BLaER1 (cell line): Measurements from ENCODE around the gene CASP8.
"Not testable (repeated sequence)": the region's sequence is repeated elsewhere in the genome, so short reads cannot be mapped to it uniquely, and the experiment has no call there.

Experiments
- H3K27ac ChIP-seq: shearing (Covaris generic); formaldehyde crosslinking; 2 replicates; pipeline ENCODE4 v1.8.1; 2022
- H3K27me3 ChIP-seq: shearing (Covaris generic); formaldehyde crosslinking; 2 replicates; pipeline ENCODE4 v1.8.1; 2022
- H3K36me3 ChIP-seq: shearing (Covaris generic); formaldehyde crosslinking; 2 replicates; pipeline ENCODE4 v1.8.1; 2022
- H3K4me1 ChIP-seq: shearing (Covaris generic); formaldehyde crosslinking; 2 replicates; pipeline ENCODE4 v1.8.1; 2022
- H3K4me2 ChIP-seq: shearing (Covaris generic); formaldehyde crosslinking; 2 replicates; pipeline ENCODE4 v1.8.1; 2022
- H3K4me3 ChIP-seq: shearing (Covaris generic); formaldehyde crosslinking; 2 replicates; pipeline ENCODE4 v1.8.1; 2022
- H3K9ac ChIP-seq: shearing (Covaris generic); formaldehyde crosslinking; 2 replicates; pipeline ENCODE4 v1.8.1; 2022
- H3K9me3 ChIP-seq: shearing (Covaris generic); formaldehyde crosslinking; 2 replicates; pipeline ENCODE4 v1.8.1; 2022
- H4K20me1 ChIP-seq: shearing (Covaris generic); formaldehyde crosslinking; 2 replicates; pipeline ENCODE4 v1.8.1; 2022
- Cebpa-rat ChIP-seq: shearing (Covaris generic); IDR thresholded peaks from 2 replicates; pipeline ENCODE4 v1.8.1; 2022

CASP8 gene

GRCh38 chr2:201231781-201232466 lies 28.4 kb upstream of the CASP8 start:
- H3K4me3 ChIP-seq, result no peak overlapping the region
- no peak overlapping the region for H3K9ac ChIP-seq
- peak overlapping the region; percentile 56 for H3K27ac ChIP-seq
- no peak for TF ChIP-seq Cebpa-rat
- H3K27me3 ChIP-seq, result no peaks in the 10 kb centered on the region
- peak overlapping the region; percentile 92 for H3K4me2 ChIP-seq
- H3K9me3 ChIP-seq, result no peaks in the 10 kb centered on the region
- no peaks in the 10 kb centered on the region for H3K36me3 ChIP-seq
- H3K4me1 ChIP-seq, result peaks cover 35% of the 10 kb centered on the region
- no peaks in the 10 kb centered on the region; the same call in 1 of the 2 replicates for H4K20me1 ChIP-seq

- Histone ChIP-seq H3K4me2 (peak overlapping the region; percentile 92), H3K36me3 (no peaks in the 10 kb centered on the region), H3K9ac (peak overlapping the region; percentile 87; the same call in 1 of the 2 replicates), H3K27ac (peak overlapping the region; percentile 87), H4K20me1 (no peaks in the 10 kb centered on the region; the same call in 1 of the 2 replicates), H3K4me3 (peak overlapping the region; percentile 74), H3K4me1 (peaks cover 40% of the 10 kb centered on the region), H3K9me3 (no peaks in the 10 kb centered on the region), H3K27me3 (no peaks in the 10 kb centered on the region)
- no peak for TF ChIP-seq Cebpa-rat
Observed at GRCh38 chr2:201232467-201232815, 27.9 kb upstream of the CASP8 start.

GRCh38 chr2:201233192-201233811 lies 27.0 kb upstream of the CASP8 start:
- H3K4me3 ChIP-seq, result peak overlapping the region; percentile 74
- peaks cover 8% of the 10 kb centered on the region; the same call in 1 of the 2 replicates for H3K36me3 ChIP-seq
- peak overlapping the region; percentile 87 for H3K9ac ChIP-seq
- peak overlapping the region; percentile 92 for H3K4me2 ChIP-seq
- peak overlapping the region; percentile 87 for H3K27ac ChIP-seq
- H3K27me3 ChIP-seq, result no peaks in the 10 kb centered on the region
- TF ChIP-seq Cebpa-rat, result no peak
- H3K4me1 ChIP-seq, result peaks cover 48% of the 10 kb centered on the region
- no peaks in the 10 kb centered on the region; the same call in 1 of the 2 replicates for H4K20me1 ChIP-seq
- H3K9me3 ChIP-seq, result no peaks in the 10 kb centered on the region; the same call in 1 of the 2 replicates

GRCh38 chr2:201233812-201234662 lies 26.3 kb upstream of the CASP8 start:
- Histone ChIP-seq H3K9me3 (peaks cover under 1% of the 10 kb centered on the region; the same call in 1 of the 2 replicates), H3K27me3 (no peaks in the 10 kb centered on the region), H4K20me1 (no peaks in the 10 kb centered on the region; the same call in 1 of the 2 replicates), H3K4me3 (peak overlapping the region; percentile 74), H3K36me3 (peaks cover 13% of the 10 kb centered on the region; the same call in 1 of the 2 replicates), H3K4me1 (peaks cover 48% of the 10 kb centered on the region), H3K9ac (peak overlapping the region; percentile 87), H3K4me2 (peak overlapping the region; percentile 92), H3K27ac (peak overlapping the region; percentile 87)
- no peak for TF ChIP-seq Cebpa-rat

- Histone ChIP-seq H4K20me1 (no peaks in the 10 kb centered on the region; the same call in 1 of the 2 replicates), H3K36me3 (peaks cover 20% of the 10 kb centered on the region), H3K27me3 (no peaks in the 10 kb centered on the region), H3K4me3 (peak overlapping the region; percentile 74), H3K4me2 (peak overlapping the region; percentile 92), H3K27ac (peak overlapping the region; percentile 87), H3K4me1 (peaks cover 48% of the 10 kb centered on the region), H3K9me3 (peaks cover 7% of the 10 kb centered on the region), H3K9ac (peak overlapping the region; percentile 87)
- no peak for TF ChIP-seq Cebpa-rat
Observed at GRCh38 chr2:201234663-201235135, 25.6 kb upstream of the CASP8 start.

- TF ChIP-seq Cebpa-rat, result no peak
- Histone ChIP-seq H3K9me3 (peaks cover 20% of the 10 kb centered on the region), H3K9ac (peak overlapping the region; percentile 52), H3K4me3 (peak overlapping the region; percentile 74), H3K27ac (peak overlapping the region; percentile 19; the same call in 1 of the 2 replicates), H3K27me3 (no peaks in the 10 kb centered on the region), H3K4me2 (peak overlapping the region; percentile 92), H3K36me3 (peaks cover 34% of the 10 kb centered on the region), H3K4me1 (peaks cover 48% of the 10 kb centered on the region), H4K20me1 (no peaks in the 10 kb centered on the region; the same call in 1 of the 2 replicates)
Observed at GRCh38 chr2:201235860-201236811, 24.2 kb upstream of the CASP8 start.

- Histone ChIP-seq H3K4me3 (no peak overlapping the region), H4K20me1 (no peaks in the 10 kb centered on the region; the same call in 1 of the 2 replicates), H3K36me3 (peaks cover 44% of the 10 kb centered on the region), H3K9ac (no peak overlapping the region), H3K27ac (no peak overlapping the region), H3K4me2 (peak overlapping the region; percentile 92), H3K4me1 (peaks cover 43% of the 10 kb centered on the region), H3K27me3 (no peaks in the 10 kb centered on the region), H3K9me3 (peaks cover 31% of the 10 kb centered on the region)
- no peak for TF ChIP-seq Cebpa-rat
Observed at GRCh38 chr2:201237486-201238123, 22.7 kb upstream of the CASP8 start.

- not testable (repeated sequence) for H3K4me3 ChIP-seq, H3K9ac ChIP-seq, H3K27ac ChIP-seq, H3K4me2 ChIP-seq, H3K27me3 ChIP-seq, H4K20me1 ChIP-seq
- H3K9me3 ChIP-seq, result peaks cover 31% of the 10 kb centered on the region
- H3K36me3 ChIP-seq, result peaks cover 44% of the 10 kb centered on the region
- H3K4me1 ChIP-seq, result peaks cover 52% of the 10 kb centered on the region
Observed at GRCh38 chr2:201239167-201239935, 21.0 kb upstream of the CASP8 start.
